ENCODE results near the gene DNAH17. TPM values are rescaled to one million over a fixed set of nuclear protein-coding genes. Genes with fewer than 3 reads are reported as not detected.

Gene DNAH17
- total RNA-seq, 2 experiments from 2014 or later: 0.41 to 0.45 TPM

GRCh38 chr17:78609191-78609641 is 32.0 kb upstream of the DNAH17 start:
- peaks cover 2% of the 10 kb centered on the region for H3K27me3 Mint-ChIP-seq
- CTCF ChIA-PET: no interaction called here
- no peak overlapping the region for H3K4me3 Mint-ChIP-seq
- ATAC-seq: no peak
- intact Hi-C loops (cut with micrococcal nuclease): no loop called here
- H3K9me3 Mint-ChIP-seq: no peaks in the 10 kb centered on the region
- TF ChIP-seq, protein P1, sequence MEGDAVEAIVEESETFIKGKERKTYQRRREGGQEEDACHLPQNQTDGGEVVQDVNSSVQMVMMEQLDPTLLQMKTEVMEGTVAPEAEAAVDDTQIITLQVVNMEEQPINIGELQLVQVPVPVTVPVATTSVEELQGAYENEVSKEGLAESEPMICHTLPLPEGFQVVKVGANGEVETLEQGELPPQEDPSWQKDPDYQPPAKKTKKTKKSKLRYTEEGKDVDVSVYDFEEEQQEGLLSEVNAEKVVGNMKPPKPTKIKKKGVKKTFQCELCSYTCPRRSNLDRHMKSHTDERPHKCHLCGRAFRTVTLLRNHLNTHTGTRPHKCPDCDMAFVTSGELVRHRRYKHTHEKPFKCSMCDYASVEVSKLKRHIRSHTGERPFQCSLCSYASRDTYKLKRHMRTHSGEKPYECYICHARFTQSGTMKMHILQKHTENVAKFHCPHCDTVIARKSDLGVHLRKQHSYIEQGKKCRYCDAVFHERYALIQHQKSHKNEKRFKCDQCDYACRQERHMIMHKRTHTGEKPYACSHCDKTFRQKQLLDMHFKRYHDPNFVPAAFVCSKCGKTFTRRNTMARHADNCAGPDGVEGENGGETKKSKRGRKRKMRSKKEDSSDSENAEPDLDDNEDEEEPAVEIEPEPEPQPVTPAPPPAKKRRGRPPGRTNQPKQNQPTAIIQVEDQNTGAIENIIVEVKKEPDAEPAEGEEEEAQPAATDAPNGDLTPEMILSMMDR (IDR thresholded peaks at IDR 0.05): no peak
- no peak for DNase-seq
- POLR2A ChIA-PET: no interaction called here
- no peaks in the 10 kb centered on the region for H3K36me3 Mint-ChIP-seq (ENCODE audit: low read depth)
- no peak overlapping the region for H3K27ac Mint-ChIP-seq
- no peaks in the 10 kb centered on the region for H3K4me1 Mint-ChIP-seq (ENCODE audit: low read depth)

DNA sequence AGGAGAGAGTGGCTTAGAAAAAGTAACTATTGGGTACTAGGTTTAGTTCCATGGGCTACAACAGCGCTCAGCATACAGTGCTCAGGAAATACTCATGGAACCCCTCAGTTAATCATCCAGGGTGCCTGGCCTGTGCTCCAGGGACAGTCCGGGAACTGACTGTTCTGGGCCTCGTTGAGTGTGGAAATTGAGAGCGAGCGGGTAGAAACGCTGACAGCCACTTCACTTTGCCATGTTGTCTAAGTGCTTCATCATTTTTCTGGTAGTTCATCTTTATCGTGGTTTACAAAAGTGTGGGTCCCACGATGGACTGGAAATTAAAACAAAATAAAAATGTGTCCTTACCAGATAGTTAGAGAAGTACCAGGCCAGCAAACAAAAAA is 31.6 kb upstream of the DNAH17 start:
- H3K27me3 Mint-ChIP-seq: peaks cover 2% of the 10 kb centered on the region
- DNase-seq (no peak), ATAC-seq (no peak)
- ChIA-PET POLR2A (no interaction called here), CTCF (no interaction called here)
- H3K9me3 Mint-ChIP-seq: no peaks in the 10 kb centered on the region
- TF ChIP-seq, protein P1 (IDR thresholded peaks at IDR 0.05): no peak
- H3K4me1 Mint-ChIP-seq (ENCODE audit: low read depth): no peaks in the 10 kb centered on the region
- H3K27ac Mint-ChIP-seq: no peak overlapping the region
- H3K36me3 Mint-ChIP-seq (ENCODE audit: low read depth): no peaks in the 10 kb centered on the region
- intact Hi-C loops (cut with micrococcal nuclease): no loop called here
- H3K4me3 Mint-ChIP-seq: no peak overlapping the region

DNA sequence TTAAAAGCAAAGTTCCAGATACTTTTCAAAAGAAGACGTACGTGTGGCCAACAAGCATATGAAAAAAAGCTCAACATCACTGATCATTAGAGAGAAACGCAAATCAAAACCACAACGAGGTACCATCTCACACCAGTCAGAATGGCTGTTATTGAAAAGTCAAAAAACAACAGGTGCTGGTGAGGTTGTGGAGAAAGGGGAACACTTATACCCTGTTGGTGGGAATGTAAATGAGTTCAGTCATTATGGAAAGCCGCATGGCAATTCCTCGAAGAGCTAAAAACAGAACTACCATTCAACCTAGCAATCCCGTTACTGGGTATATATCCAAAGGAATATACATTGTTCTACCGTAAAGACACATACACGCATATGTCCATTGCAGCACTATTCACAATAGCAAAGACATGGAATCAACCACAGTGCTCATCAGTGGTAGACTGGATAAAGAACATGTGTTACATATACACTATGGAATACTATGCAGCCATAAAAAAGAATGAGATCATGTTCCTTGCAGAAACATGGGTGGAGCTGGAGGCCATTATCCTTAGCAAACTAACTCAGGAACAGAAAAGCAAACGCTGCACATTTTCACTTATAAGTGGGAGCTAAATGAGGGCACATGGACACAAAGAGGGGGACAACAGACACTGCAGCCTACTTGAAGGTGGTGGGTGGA is 31.1 kb upstream of the DNAH17 start:
- peaks cover 2% of the 10 kb centered on the region for H3K27me3 Mint-ChIP-seq
- H3K4me3 Mint-ChIP-seq: no peak overlapping the region
- no peak overlapping the region for H3K27ac Mint-ChIP-seq
- ChIA-PET POLR2A (no interaction called here), CTCF (no interaction called here)
- intact Hi-C loops (cut with micrococcal nuclease): no loop called here
- no peak for DNase-seq
- H3K4me1 Mint-ChIP-seq (ENCODE audit: low read depth): no peaks in the 10 kb centered on the region
- TF ChIP-seq, protein P1 (IDR thresholded peaks at IDR 0.05): no peak
- no peaks in the 10 kb centered on the region for H3K9me3 Mint-ChIP-seq
- H3K36me3 Mint-ChIP-seq (ENCODE audit: low read depth): no peaks in the 10 kb centered on the region
- no peak for ATAC-seq

DNA sequence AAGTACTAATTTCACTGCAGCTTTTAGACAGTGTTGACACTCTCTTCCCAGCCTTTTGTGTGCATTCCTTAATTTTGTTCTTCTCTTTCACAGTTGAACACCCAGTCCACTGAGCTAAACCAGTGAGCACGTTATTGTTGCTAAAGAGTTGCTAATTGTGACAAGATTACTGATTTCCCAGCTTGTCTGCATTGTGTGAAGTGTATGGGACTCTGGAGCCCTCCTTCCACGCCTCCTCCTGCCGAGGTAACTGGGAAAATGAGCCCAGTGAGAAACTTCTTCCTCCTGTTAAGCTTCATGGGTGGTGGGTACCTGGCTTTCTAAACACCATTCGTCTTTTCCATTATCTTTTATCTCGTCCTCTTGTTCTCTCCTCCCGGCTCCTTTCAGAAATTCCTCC is 29.8 kb upstream of the DNAH17 start:
- DNase-seq (no peak), ATAC-seq (no peak)
- POLR2A ChIA-PET: no interaction called here
- CTCF ChIA-PET: interaction anchor here (1.2 kb wide), 1 partner anchor 9 kb away, joined by 3 read pairs; no protein-coding TSS in a partner anchor
- Mint-ChIP-seq H3K4me3 (no peak overlapping the region), H3K27me3 (peaks cover 2% of the 10 kb centered on the region), H3K9me3 (no peaks in the 10 kb centered on the region), H3K4me1 (ENCODE audit: low read depth) (no peaks in the 10 kb centered on the region), H3K36me3 (ENCODE audit: low read depth) (no peaks in the 10 kb centered on the region), H3K27ac (no peak overlapping the region)
- intact Hi-C loops (cut with micrococcal nuclease): no loop called here
- TF ChIP-seq, protein P1 (IDR thresholded peaks at IDR 0.05): no peak

- intact Hi-C loops (cut with micrococcal nuclease): no loop called here
- Mint-ChIP-seq H3K36me3 (ENCODE audit: low read depth) (no peaks in the 10 kb centered on the region), H3K4me1 (ENCODE audit: low read depth) (no peaks in the 10 kb centered on the region), H3K9me3 (no peaks in the 10 kb centered on the region), H3K4me3 (no peak overlapping the region), H3K27ac (no peak overlapping the region), H3K27me3 (peaks cover 2% of the 10 kb centered on the region)
- CTCF ChIA-PET: interaction anchor here (1.1 to 1.2 kb wide), 2 partner anchors 8 to 38 kb away, joined by 3 read pairs; no protein-coding TSS in a partner anchor
- no peak for DNase-seq
- POLR2A ChIA-PET: no interaction called here
- TF ChIP-seq, protein P1 (IDR thresholded peaks at IDR 0.05): no peak
- no peak for ATAC-seq
These were observed 28.7 kb upstream of the DNAH17 start for GRCh38 chr17:78605886-78606285.
